NCI-H2171 (cell line): ENCODE measurements around the gene JARID2.

ENCODE experiments used
- DNase-seq: peaks from one replicate; lab custom pipeline; 2025; lab: John Stamatoyannopoulos, UW

The JARID2 gene

GRCh38 chr6:15547400-15547799 lies 301.5 kb downstream of the JARID2 start:
- no peak for DNase-seq

GRCh38 chr6:15549371-15549770 lies 303.5 kb downstream of the JARID2 start:
- DNase-seq: no peak

- DNase-seq: no peak
Observed at GRCh38 chr6:15550546-15551123, 304.8 kb downstream of the JARID2 start.

GRCh38 chr6:15551262-15551661 lies 305.4 kb downstream of the JARID2 start:
- DNase-seq: no peak

GRCh38 chr6:15551798-15552197 lies 305.9 kb downstream of the JARID2 start:
- peak; percentile 32 for DNase-seq

- no peak for DNase-seq
Observed at GRCh38 chr6:15553031-15553430, 307.2 kb downstream of the JARID2 start.

GRCh38 chr6:15553736-15554294 lies 307.9 kb downstream of the JARID2 start:
- no peak for DNase-seq

GRCh38 chr6:15554728-15555100 lies 308.8 kb downstream of the JARID2 start:
- DNase-seq: no peak

- no peak for DNase-seq
Observed at GRCh38 chr6:15555101-15556038, 309.5 kb downstream of the JARID2 start.

GRCh38 chr6:15556711-15557110 lies 310.8 kb downstream of the JARID2 start:
- no peak for DNase-seq

- no peak for DNase-seq
Observed at GRCh38 chr6:15557174-15557573, 311.3 kb downstream of the JARID2 start.

- DNase-seq: no peak
Observed at GRCh38 chr6:15560713-15561112, 314.8 kb downstream of the JARID2 start.

GRCh38 chr6:15561447-15562199 lies 315.8 kb downstream of the JARID2 start:
- no peak for DNase-seq

GRCh38 chr6:15562977-15563376 lies 317.1 kb downstream of the JARID2 start:
- no peak for DNase-seq

- DNase-seq: no peak
Observed at GRCh38 chr6:15569035-15569995, 323.4 kb downstream of the JARID2 start.

GRCh38 chr6:15570171-15570570 lies 324.3 kb downstream of the JARID2 start:
- no peak for DNase-seq
